Spleen (tissue), 11 donors: Measurements from ENCODE around the gene NXPE1. TPM values are rescaled to one million over a fixed set of nuclear protein-coding genes. Genes with fewer than 3 reads are reported as not detected.

Experiments
- DNase-seq: peaks from one replicate; pipeline ENCODE4 v3.0.0-alpha.2; 2020
- H3K27ac ChIP-seq, 8 donors: fragments of 200-600 bp; sonication (generic) in 7 of 8; 1 replicate in 4 of 8; 2 replicates in 4 of 8; pipeline versions ENCODE4 v1.5.0 to v1.8.0; 2016 to 2021; ENCODE audit warnings: inconsistent platforms in 4 of 8, mild to moderate bottlenecking in 4 of 8, moderate library complexity in 1 of 8
- H3K27me3 ChIP-seq, 7 donors: fragments of 200-600 bp; sonication (generic) in 6 of 7; replicated peaks in 1 of 7; 1 replicate in 4 of 7; 2 replicates in 3 of 7; pipeline versions ENCODE4 v1.5.0 to v1.8.0; 2016 to 2021; ENCODE audit warnings: inconsistent platforms in 3 of 7, mild to moderate bottlenecking in 1 of 7
- H3K36me3 ChIP-seq, 6 donors: fragments of 200-600 bp; sonication (generic) in 5 of 6; 1 replicate in 4 of 6; 2 replicates in 2 of 6; pipeline versions ENCODE4 v1.5.0 to v1.8.0; 2016 to 2021; ENCODE audit warnings: inconsistent platforms in 2 of 6
- H3K4me1 ChIP-seq, 6 donors: fragments of 200-600 bp; sonication (generic) in 5 of 6; 1 replicate in 3 of 6; 2 replicates in 3 of 6; pipeline versions ENCODE4 v1.5.0 to v1.8.0; 2016 to 2021; ENCODE audit warnings: inconsistent platforms in 3 of 6
- H3K4me3 ChIP-seq, 8 donors: fragments of 200-600 bp; sonication (generic) in 7 of 8; 1 replicate in 4 of 8; 2 replicates in 4 of 8; pipeline versions ENCODE4 v1.5.0 to v1.8.0; 2016 to 2021; ENCODE audit warnings: inconsistent platforms in 4 of 8, mild to moderate bottlenecking in 4 of 8, moderate library complexity in 2 of 8
- H3K9me3 ChIP-seq, 8 donors: fragments of 200-600 bp; sonication (generic) in 7 of 8; 1 replicate in 4 of 8; 2 replicates in 4 of 8; pipeline versions ENCODE4 v1.5.0 to v1.8.0; 2016 to 2021; ENCODE audit warnings: inconsistent platforms in 4 of 8
- POLR2A ChIP-seq, 3 donors: fragments of 450-650 bp; IDR thresholded peaks; one replicate each; pipeline ENCODE4 v1.5.1; 2017; ENCODE audit warnings: antibody characterized with exemption in 3 of 3, mild to moderate bottlenecking in 1 of 3
- POLR2AphosphoS5 ChIP-seq, 3 donors: sonication (generic); formaldehyde crosslinking; IDR thresholded peaks; one replicate each; pipeline ENCODE4 v1.5.1; 2017; ENCODE audit warnings: antibody characterized with exemption in 3 of 3
- WGBS, 5 donors: extraction: QIAGEN DNeasy Blood & Tissue Kit in 3 of 5; methylation state at CpG; one replicate each; pipeline versions ENCODE4 v1.1.5 to v1.1.7; 2013 to 2018; 5-methylcytosine and 5-hydroxymethylcytosine counted together
- intact Hi-C: fragments of 100-400 bp; cut with DNase I; formaldehyde crosslinking; loops from one replicate; pipeline ENCODE4 v1.15.0; 2023; ENCODE audit warnings: low total_unique reads
- polyA plus RNA-seq, 3 donors: library from polyadenylated mRNA; stranded (reverse); fragments of 200-250 nt; gene quantifications; one replicate each; pipeline ENCODE4 v1.2.1, GENCODE V29; 2013
- total RNA-seq, 7 donors: library from RNA; depleted of rRNA in 3 of 7; stranded (reverse); fragments of >200 nt in 3 of 7; fragmentation: NEBNext Ultra II Directional in 4 of 7; extraction: Animal tissue kit (Norgen Biotek cat#: 25700) in 4 of 7; gene quantifications; one replicate each; pipeline versions ENCODE4 v1.1.0 to v1.2.1, GENCODE V29; 2016 to 2021
- TF ChIP-seq, protein P1 (sequence below), 11 experiments: fragments of 200-600 bp in 7 of 11; fragments of 450-650 bp in 4 of 11; sonication (generic) in 4 of 11; IDR thresholded peaks in 8 of 11; conservative IDR thresholded peaks in 3 of 11; 1 replicate in 7 of 11; 2 replicates in 4 of 11; pipeline versions ENCODE4 v1.4.0 to v1.8.0; 2016 to 2021; ENCODE audit warnings: antibody characterized with exemption in 11 of 11, inconsistent platforms in 4 of 11, mild to moderate bottlenecking in 1 of 11
- donor health status: healthy with polysubstance abuse.
- donor health status: DM: no; HTN: no; CAD: no; lungs with moderate emphysema.
- donor health status: DM: no; HTN: no; CAD: no.
- donor health status: Bipolar disorder and iron deficiency.
- donor health status: healthy.
- donor health status: DM: no; HTN: no; CAD: no.
- donor health status: DM: yes; HTN: yes; CAD: no.

Gene NXPE1
- total and polyA plus RNA-seq, 10 donors = 0.46 TPM; not detected in 9

DNA sequence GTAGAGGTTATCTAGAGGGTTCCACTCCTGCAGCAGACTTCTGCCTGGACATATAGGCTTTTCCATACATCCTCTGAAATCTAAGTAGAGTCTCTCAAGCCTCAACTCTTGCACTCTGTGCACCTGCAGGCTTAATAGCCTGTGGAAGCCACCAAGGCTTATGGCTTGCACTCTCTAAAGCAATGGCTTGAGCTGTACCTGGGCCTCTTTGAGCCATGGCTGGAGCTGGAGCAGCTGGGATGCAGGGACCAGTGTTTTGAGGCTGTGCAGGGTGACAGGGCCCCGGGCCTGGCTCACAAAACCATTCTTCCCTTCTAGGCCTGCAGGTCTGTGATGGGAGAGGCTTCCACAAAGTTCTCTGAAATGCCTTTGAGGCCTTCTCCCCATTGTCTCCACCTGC, 38.8 kb upstream of the NXPE1 start:
- Histone ChIP-seq H3K9me3 (no peaks in the 10 kb centered on the region), H3K27ac (no peak overlapping the region), H3K4me1 (no peaks in the 10 kb centered on the region), H3K4me3 (no peak overlapping the region), H3K27me3 (no peaks in the 10 kb centered on the region), H3K36me3 (no peaks in the 10 kb centered on the region)
- TF ChIP-seq POLR2AphosphoS5 (IDR thresholded peaks at IDR 0.05) (no peak), POLR2A (IDR thresholded peaks at IDR 0.05) (no peak)
- TF ChIP-seq, protein P1, sequence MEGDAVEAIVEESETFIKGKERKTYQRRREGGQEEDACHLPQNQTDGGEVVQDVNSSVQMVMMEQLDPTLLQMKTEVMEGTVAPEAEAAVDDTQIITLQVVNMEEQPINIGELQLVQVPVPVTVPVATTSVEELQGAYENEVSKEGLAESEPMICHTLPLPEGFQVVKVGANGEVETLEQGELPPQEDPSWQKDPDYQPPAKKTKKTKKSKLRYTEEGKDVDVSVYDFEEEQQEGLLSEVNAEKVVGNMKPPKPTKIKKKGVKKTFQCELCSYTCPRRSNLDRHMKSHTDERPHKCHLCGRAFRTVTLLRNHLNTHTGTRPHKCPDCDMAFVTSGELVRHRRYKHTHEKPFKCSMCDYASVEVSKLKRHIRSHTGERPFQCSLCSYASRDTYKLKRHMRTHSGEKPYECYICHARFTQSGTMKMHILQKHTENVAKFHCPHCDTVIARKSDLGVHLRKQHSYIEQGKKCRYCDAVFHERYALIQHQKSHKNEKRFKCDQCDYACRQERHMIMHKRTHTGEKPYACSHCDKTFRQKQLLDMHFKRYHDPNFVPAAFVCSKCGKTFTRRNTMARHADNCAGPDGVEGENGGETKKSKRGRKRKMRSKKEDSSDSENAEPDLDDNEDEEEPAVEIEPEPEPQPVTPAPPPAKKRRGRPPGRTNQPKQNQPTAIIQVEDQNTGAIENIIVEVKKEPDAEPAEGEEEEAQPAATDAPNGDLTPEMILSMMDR (IDR thresholded peaks at IDR 0.05 in 8 of 11, conservative IDR thresholded peaks at IDR 0.05 in 3 of 11) = no peak
- WGBS, 5 donors = 64 to 83% (median 71%) methylated on average over 1 of the region's 1 CpG
- DNase-seq = no peak
- intact Hi-C loops = no loop called here

DNA sequence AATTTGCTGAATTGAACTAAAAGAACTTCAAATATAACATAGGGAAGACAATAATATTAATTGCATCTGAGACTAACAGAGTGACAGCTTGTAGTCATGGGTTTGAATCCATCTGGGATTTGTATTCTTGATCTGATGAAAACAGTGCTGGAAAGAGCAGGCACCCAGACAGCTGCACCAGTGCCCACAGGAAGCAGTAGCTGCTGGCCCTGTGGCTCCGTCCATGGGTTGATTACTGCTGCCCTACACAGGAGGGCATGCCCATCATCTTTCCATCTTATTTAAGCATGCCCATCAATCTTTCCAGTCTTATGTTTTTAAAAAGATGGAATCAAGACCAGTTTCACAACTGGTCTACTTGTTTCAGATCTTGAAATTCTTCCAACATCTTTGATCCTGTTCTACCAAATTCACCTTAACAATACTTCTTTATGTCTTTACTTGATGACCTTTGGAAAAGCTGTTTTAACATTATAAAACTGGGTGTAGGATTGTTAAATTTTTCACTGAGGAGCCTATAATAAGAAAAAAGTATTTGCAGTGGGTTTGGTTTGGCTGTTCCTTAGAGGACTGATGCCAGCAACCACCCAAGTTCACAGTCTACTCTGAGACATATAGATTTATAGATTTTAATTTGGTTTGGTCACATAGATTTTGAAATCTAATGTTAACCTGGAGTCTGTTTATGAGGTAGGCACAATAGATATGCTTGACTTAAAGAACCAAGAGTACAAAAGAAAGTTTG, 36.7 kb upstream of the NXPE1 start:
- 60 to 95% (median 78%) methylated on average over 1 of the region's 1 CpG for WGBS, 5 donors

DNA sequence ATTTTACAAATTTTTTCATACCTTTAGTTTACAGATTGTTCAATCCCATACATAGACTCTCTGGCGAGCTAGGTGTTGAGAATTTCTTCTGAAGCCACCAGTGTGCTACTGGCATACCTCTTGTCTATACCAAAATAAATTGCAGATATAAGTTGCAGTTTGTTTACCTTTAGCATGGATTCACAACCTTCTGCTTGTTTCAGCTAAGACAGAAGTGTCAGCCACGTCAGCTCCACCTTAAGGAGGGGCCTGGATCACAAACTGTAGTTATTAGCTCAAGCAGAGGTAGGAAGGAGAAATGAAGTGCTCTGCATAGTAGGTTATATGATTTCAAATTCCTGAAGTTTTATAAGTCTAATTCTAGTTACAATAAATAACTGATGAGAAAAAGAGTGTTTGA, 35.9 kb upstream of the NXPE1 start, which contains the start of gene NXPE4:
NXPE4 (minus strand) TSS at position 216 of the 400 bp plus-strand sequence. CDS start 1,027 bp downstream, outside the sequence.
- no peak for TF ChIP-seq POLR2AphosphoS5 (IDR thresholded peaks at IDR 0.05)
- Histone ChIP-seq H3K4me3 (no peak within 1 kb of the TSS), H3K9me3 (no peaks in the 10 kb centered on the region), H3K27me3 (no peaks in the 10 kb centered on the region), H3K4me1 (no peaks in the 10 kb centered on the region), H3K36me3 (no peaks in the 10 kb centered on the region), H3K27ac (no peak within 1 kb of the TSS)
- no peak for DNase-seq
- WGBS, 5 donors = 67 to 78% (median 72%) methylated on average over 2 of the region's 2 CpGs
- intact Hi-C loops = no loop called here

More for the DNA sequence above, 36.7 kb upstream of the NXPE1 start:
- Histone ChIP-seq H3K9me3 (no peaks in the 10 kb centered on the region), H3K4me3 (no peak overlapping the region), H3K27me3 (no peaks in the 10 kb centered on the region), H3K4me1 (no peaks in the 10 kb centered on the region), H3K27ac (no peak overlapping the region), H3K36me3 (no peaks in the 10 kb centered on the region)
- no peak for DNase-seq
- intact Hi-C loops = no loop called here
- TF ChIP-seq, protein P1 (IDR thresholded peaks at IDR 0.05 in 8 of 11, conservative IDR thresholded peaks at IDR 0.05 in 3 of 11) = no peak
- TF ChIP-seq POLR2AphosphoS5 (IDR thresholded peaks at IDR 0.05) (no peak), POLR2A (IDR thresholded peaks at IDR 0.05) (no peak)

DNA sequence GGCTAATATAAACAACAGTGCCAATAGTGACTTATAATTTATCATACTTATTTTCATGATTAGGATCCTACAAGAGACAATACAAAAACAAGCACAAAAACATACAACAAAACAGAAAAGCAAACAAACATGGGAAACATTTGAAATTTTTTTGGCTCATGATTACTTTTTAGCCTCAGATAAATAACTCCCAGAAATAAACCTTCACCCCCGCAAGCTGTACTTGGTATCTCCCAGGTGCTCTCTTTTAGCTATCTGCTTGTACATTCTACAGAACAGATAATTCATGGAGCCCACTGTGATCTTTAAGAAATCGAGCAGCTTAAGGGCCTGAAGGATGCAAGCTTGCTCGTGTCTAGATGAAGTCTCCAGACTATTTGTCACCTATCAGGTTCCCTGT, 35.0 kb upstream of the NXPE1 start:
- no peak overlapping the region for H3K4me3 ChIP-seq
- no peak for TF ChIP-seq POLR2A (IDR thresholded peaks at IDR 0.05)
- TF ChIP-seq POLR2AphosphoS5 (IDR thresholded peaks at IDR 0.05) = no peak
- TF ChIP-seq, protein P1 (IDR thresholded peaks at IDR 0.05 in 8 of 11, conservative IDR thresholded peaks at IDR 0.05 in 3 of 11) = no peak
- H3K36me3 ChIP-seq = no peaks in the 10 kb centered on the region
- intact Hi-C loops = no loop called here
- 67 to 83% (median 76%) methylated on average over 3 of the region's 3 CpGs for WGBS, 5 donors
- H3K27ac ChIP-seq = no peak overlapping the region
- no peaks in the 10 kb centered on the region for H3K27me3 ChIP-seq
- H3K4me1 ChIP-seq = no peaks in the 10 kb centered on the region
- no peak for DNase-seq
- peaks cover 0 to under 1% (median 0%) of the 10 kb centered on the region in 8 donors for H3K9me3 ChIP-seq
